SU-DHL-6 (cell line): Measurements from ENCODE around the gene CDK2.

Experiments
- CTCF ChIP-seq: fragments of 200-600 bp; sonication (generic); IDR thresholded peaks from one replicate; pipeline ENCODE4 v1.5.1; 2017; ENCODE audit warnings: antibody characterized with exemption, mild to moderate bottlenecking, low read length, moderate library complexity; ENCODE audit not compliant: insufficient read depth, poor library complexity, severe bottlenecking
- EZH2phosphoT487 ChIP-seq: fragments of 200-600 bp; sonication (generic), shearing (Covaris generic); conservative IDR thresholded peaks from 2 replicates; pipeline ENCODE4 v1.6.1; 2018; ENCODE audit warnings: mild to moderate bottlenecking, antibody characterized with exemption, low read length, moderate library complexity, mixed read lengths

- TF ChIP-seq CTCF = no peak
- TF ChIP-seq EZH2phosphoT487 = no peak
Observed at GRCh38 chr12:55978393-55978792, 11.8 kb downstream of the CDK2 start.
